Measurements from ENCODE around the gene TNFRSF19. TPM values are rescaled to one million over a fixed set of nuclear protein-coding genes. Genes with fewer than 3 reads are reported as not detected.

Gene TNFRSF19
- total RNA-seq, 3 donors from 2014 or later (not counting 1 experiment from before 2014, with no cell fraction given): 0.07 to 0.60 (median 0.36) TPM

DNA sequence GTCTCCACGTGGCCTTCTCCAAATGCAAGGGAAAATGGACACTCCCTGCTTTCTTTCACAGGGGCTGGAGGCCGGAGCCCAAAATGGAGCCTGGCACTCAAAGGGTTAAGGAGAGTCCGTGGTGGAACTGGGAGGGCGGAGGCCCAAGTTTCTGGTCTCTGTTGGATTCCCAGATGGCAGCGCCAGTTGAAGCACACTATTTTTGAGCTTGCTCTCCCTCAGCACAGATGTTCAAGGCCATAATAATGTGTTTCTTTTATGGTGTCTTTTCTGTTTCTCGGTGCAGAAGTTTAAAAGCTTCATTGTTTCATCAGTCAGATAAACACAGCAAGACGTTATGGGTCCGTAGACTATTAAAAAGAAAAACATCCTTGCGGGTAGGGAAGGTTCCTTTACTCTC is 67.6 kb downstream of the TNFRSF19 start:
- no peaks in the 10 kb centered on the region for H3K9me3 ChIP-seq (ENCODE audit: control insufficient read depth, insufficient read depth, low read length)
- peaks cover 5 to 7% of the 10 kb centered on the region in 2 donors for H3K27me3 Mint-ChIP-seq (ENCODE audit: low read depth in 2 of 2)
- intact Hi-C loops (cut with micrococcal nuclease): no loop called here
- H3K36me3 Mint-ChIP-seq: no peaks in the 10 kb centered on the region
- no peak for ATAC-seq
- no peaks in the 10 kb centered on the region for H3K36me3 ChIP-seq (ENCODE audit: control insufficient read depth, insufficient read depth, low read length)
- TF ChIP-seq, protein P1, sequence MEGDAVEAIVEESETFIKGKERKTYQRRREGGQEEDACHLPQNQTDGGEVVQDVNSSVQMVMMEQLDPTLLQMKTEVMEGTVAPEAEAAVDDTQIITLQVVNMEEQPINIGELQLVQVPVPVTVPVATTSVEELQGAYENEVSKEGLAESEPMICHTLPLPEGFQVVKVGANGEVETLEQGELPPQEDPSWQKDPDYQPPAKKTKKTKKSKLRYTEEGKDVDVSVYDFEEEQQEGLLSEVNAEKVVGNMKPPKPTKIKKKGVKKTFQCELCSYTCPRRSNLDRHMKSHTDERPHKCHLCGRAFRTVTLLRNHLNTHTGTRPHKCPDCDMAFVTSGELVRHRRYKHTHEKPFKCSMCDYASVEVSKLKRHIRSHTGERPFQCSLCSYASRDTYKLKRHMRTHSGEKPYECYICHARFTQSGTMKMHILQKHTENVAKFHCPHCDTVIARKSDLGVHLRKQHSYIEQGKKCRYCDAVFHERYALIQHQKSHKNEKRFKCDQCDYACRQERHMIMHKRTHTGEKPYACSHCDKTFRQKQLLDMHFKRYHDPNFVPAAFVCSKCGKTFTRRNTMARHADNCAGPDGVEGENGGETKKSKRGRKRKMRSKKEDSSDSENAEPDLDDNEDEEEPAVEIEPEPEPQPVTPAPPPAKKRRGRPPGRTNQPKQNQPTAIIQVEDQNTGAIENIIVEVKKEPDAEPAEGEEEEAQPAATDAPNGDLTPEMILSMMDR (IDR thresholded peaks at IDR 0.05): no peak
- no peaks in the 10 kb centered on the region for H3K4me1 Mint-ChIP-seq
- H3K4me3 Mint-ChIP-seq: no peak overlapping the region
- no peak overlapping the region for H3K4me3 ChIP-seq (ENCODE audit: low read length)
- no peaks in the 10 kb centered on the region for H3K4me1 ChIP-seq (ENCODE audit: control insufficient read depth, insufficient read depth, low read length)
- H3K27me3 ChIP-seq (ENCODE audit: control insufficient read depth, insufficient read depth, low read length): no peaks in the 10 kb centered on the region
- 87% methylated on average over 9 of the region's 9 CpGs for WGBS (ENCODE audit: insufficient coverage)
- DNase-seq: no peak
- H3K27ac ChIP-seq (ENCODE audit: low read length): no peak overlapping the region
- no peaks in the 10 kb centered on the region for H3K9me3 Mint-ChIP-seq
- H3K27ac Mint-ChIP-seq: no peak overlapping the region

DNA sequence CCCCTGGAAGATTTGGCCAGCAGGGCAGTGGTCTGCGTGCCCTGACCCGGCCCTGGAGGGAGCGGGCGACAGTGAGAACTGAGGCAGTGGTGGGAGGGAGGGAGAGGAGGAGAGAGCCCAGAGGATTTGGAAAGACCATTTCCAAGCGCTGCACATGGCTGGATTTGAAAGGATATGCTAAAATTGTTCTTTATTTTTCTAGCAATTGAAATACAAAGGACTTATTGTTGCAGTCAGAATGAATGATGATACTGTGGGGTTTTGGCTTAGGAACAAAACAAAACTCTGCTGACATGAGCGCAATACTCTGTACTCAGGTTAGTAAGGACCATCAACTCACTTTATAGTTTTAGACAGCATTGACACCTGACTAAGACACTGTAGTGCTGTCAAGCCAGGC is 69.5 kb downstream of the TNFRSF19 start:
- H3K27me3 Mint-ChIP-seq (ENCODE audit: low read depth in 2 of 2): peaks cover 11 to 16% of the 10 kb centered on the region in 2 donors
- H3K4me1 Mint-ChIP-seq: no peaks in the 10 kb centered on the region
- H3K36me3 ChIP-seq (ENCODE audit: control insufficient read depth, insufficient read depth, low read length): no peaks in the 10 kb centered on the region
- H3K4me3 ChIP-seq (ENCODE audit: low read length): no peak overlapping the region
- 97% methylated on average over 6 of the region's 6 CpGs for WGBS (ENCODE audit: insufficient coverage)
- no peak for ATAC-seq
- no peak for DNase-seq
- no peaks in the 10 kb centered on the region for H3K36me3 Mint-ChIP-seq
- intact Hi-C loops (cut with micrococcal nuclease): no loop called here
- no peak overlapping the region for H3K4me3 Mint-ChIP-seq
- H3K27ac Mint-ChIP-seq: no peak overlapping the region
- no peaks in the 10 kb centered on the region for H3K9me3 ChIP-seq (ENCODE audit: control insufficient read depth, insufficient read depth, low read length)
- H3K4me1 ChIP-seq (ENCODE audit: control insufficient read depth, insufficient read depth, low read length): no peaks in the 10 kb centered on the region
- H3K27me3 ChIP-seq (ENCODE audit: control insufficient read depth, insufficient read depth, low read length): no peaks in the 10 kb centered on the region
- TF ChIP-seq, protein P1 (IDR thresholded peaks at IDR 0.05): no peak
- no peak overlapping the region for H3K27ac ChIP-seq (ENCODE audit: low read length)
- no peaks in the 10 kb centered on the region for H3K9me3 Mint-ChIP-seq

DNA sequence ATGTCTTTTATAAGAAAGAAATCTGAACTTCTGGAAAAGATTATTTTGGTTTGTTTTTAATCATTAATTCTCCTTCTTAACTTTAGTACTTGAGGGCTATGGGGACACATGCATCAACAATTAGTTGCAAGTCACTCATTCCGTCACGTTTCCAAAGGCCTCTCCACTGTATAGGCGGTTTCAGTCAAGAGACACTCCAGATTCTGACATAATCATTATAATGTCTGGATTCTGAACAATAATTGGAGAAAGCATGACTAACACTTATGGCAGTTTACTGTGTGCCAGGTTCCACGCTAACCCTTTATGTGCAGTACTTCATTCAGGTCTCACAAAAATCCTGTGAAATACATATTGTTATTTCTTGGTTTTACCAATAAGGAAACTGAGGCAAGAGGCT is 71.9 kb downstream of the TNFRSF19 start:
- 98% methylated on average over 4 of the region's 4 CpGs for WGBS (ENCODE audit: insufficient coverage)
- Histone ChIP-seq H3K36me3 (ENCODE audit: control insufficient read depth, insufficient read depth, low read length) (no peaks in the 10 kb centered on the region), H3K27me3 (ENCODE audit: control insufficient read depth, insufficient read depth, low read length) (no peaks in the 10 kb centered on the region), H3K4me1 (ENCODE audit: control insufficient read depth, insufficient read depth, low read length) (no peaks in the 10 kb centered on the region), H3K27ac (ENCODE audit: low read length) (no peak overlapping the region), H3K9me3 (ENCODE audit: control insufficient read depth, insufficient read depth, low read length) (no peaks in the 10 kb centered on the region), H3K4me3 (ENCODE audit: low read length) (no peak overlapping the region)
- Mint-ChIP-seq H3K9me3 (no peaks in the 10 kb centered on the region), H3K4me1 (no peaks in the 10 kb centered on the region), H3K4me3 (no peak overlapping the region), H3K27ac (no peak overlapping the region), H3K27me3 (ENCODE audit: low read depth in 2 of 2) (peaks cover 18 to 25% of the 10 kb centered on the region in 2 donors), H3K36me3 (no peaks in the 10 kb centered on the region)
- intact Hi-C loops (cut with micrococcal nuclease): no loop called here
- DNase-seq (no peak), ATAC-seq (no peak)
- TF ChIP-seq, protein P1 (IDR thresholded peaks at IDR 0.05): no peak

DNA sequence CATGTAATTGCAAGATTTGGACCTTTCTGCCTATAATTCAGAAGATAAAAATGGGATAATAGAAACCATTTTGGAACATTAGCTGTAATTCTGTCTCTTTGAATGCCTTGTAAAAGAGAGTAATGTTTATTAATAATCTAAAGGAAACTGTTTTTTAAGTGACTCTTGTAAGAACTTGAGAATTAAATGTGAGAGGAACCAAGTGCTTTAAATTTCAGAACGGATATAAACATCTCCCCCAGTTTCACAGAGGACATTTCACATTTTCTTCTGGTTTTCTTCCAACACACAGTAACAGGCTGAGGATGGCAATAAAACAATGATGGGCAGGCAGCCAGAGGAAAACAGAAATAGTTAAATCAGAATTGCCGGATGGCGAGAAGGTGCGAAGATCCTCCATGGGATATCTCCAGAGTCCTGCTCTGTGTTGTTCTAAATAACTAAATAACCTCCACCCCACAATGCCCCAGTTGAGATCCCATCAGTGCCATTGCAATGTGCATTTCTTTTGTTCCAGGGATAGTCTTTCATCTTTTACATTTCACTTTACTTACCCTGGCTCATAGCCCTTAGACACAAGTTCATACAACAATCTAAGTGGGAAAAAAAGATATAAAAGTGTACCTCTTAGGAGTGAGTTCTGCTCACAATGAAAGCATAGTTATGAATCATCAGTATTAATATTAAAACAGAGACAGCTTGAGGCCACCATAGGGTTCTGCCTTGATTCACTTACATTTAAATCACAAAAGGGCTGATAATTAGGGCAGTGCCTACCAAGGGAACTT is 73.3 kb downstream of the TNFRSF19 start:
- Histone ChIP-seq H3K27ac (ENCODE audit: low read length) (no peak overlapping the region), H3K36me3 (ENCODE audit: control insufficient read depth, insufficient read depth, low read length) (no peaks in the 10 kb centered on the region), H3K27me3 (ENCODE audit: control insufficient read depth, insufficient read depth, low read length) (no peaks in the 10 kb centered on the region), H3K4me1 (ENCODE audit: control insufficient read depth, insufficient read depth, low read length) (no peaks in the 10 kb centered on the region), H3K4me3 (ENCODE audit: low read length) (no peak overlapping the region), H3K9me3 (ENCODE audit: control insufficient read depth, insufficient read depth, low read length) (no peaks in the 10 kb centered on the region)
- WGBS (ENCODE audit: insufficient coverage): 98% methylated on average over 4 of the region's 4 CpGs
- no peaks in the 10 kb centered on the region for H3K4me1 Mint-ChIP-seq
- intact Hi-C loops (cut with micrococcal nuclease): no loop called here
- H3K4me3 Mint-ChIP-seq: no peak overlapping the region
- TF ChIP-seq, protein P1 (IDR thresholded peaks at IDR 0.05): no peak
- peaks cover 22 to 39% of the 10 kb centered on the region in 2 donors for H3K27me3 Mint-ChIP-seq (ENCODE audit: low read depth in 2 of 2)
- H3K9me3 Mint-ChIP-seq: no peaks in the 10 kb centered on the region
- H3K36me3 Mint-ChIP-seq: peaks cover 4% of the 10 kb centered on the region
- H3K27ac Mint-ChIP-seq: no peak overlapping the region
- no peak for DNase-seq
- ATAC-seq: no peak
